HG03139 (cell line): ENCODE results near the gene MRNIP.
"Not testable (repeated sequence)": the region's sequence is repeated elsewhere in the genome, so short reads cannot be mapped to it uniquely, and the experiment has no call there.

Experiments used
- ATAC-seq: cut with Tn5 transposase; IDR thresholded peaks from one replicate; pipeline ENCODE4 v1.9.1; 2021; ENCODE audit not compliant: unreplicated experiment

The MRNIP gene

DNA sequence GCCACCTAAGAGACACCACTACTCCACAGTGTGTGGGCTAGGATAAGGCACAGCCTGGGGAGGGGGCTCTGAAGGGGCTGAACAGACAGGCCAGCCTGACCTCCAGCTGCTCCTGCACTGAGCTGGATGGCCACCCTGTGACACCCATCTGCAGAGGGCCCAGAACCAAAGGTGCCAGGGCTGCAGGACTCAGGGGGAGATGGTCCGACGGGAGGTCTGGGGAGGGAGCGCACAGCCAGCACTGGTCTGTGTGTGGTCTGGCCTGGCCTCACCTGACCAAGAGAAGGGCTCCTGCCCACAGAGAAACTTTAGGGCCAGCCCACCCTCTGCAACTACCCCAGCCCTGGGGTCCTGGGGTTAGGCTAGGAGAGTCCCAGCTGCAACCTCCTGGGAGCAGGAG, 64.0 kb downstream of the MRNIP start:
- ATAC-seq, result no peak

DNA sequence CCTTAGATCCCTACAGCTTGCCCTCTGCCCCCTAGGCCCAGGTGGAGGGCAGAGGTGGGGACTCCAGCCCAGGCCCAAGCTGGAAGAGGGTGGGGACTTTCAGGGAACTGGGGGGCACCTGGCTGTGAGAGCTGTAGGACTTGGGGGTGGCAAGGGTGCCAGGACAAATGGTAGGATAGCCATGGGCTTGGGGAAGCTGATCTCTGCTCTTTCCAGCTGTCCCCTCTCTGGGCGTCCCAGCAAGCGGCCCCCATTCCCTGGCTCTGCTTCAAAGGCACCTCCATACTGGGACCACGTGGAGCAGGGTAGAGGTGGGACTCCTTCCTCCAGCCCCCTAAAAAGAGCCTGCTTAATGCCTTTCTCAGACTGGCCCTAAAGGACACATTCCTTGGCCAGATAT, 64.4 kb downstream of the MRNIP start:
- no peak for ATAC-seq

DNA sequence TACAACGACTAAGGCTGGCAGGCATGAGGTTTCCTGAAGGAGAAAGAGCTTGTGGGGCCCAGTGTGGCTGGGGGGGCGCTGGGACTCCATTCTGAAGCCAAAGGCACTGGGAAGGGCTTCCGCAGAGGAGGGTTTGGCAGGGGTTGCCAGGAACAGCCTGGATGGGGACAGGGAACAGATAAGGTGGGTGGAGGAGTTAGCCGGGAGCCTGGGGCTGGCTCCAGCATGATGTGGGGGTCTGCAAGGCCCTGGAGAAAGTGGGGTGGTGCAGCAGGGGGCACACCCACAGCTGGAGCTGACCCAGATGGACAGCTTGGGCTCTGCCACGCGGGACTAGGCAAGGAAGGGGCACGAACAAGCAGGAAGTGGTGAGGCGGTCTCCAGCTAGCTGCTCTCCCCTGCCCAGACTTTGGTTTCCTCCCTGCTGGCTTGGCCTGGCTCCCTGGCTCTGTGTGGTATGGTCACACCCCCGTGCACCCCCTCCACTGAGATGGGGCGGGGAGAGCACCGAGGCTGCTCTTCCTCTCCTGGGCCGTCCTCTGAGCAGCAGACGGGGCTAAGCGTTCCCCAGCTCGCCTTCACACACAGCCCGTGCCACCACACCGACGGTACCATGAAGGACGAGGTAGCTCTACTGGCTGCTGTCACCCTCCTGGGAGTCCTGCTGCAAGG, 65.0 kb downstream of the MRNIP start, which contains the start of gene LTC4S:
Gene LTC4S (plus strand): TSS at position 519 of the 672 bp plus-strand sequence. CDS start 95 bp downstream, at position 614.
- ATAC-seq, result no peak

DNA sequence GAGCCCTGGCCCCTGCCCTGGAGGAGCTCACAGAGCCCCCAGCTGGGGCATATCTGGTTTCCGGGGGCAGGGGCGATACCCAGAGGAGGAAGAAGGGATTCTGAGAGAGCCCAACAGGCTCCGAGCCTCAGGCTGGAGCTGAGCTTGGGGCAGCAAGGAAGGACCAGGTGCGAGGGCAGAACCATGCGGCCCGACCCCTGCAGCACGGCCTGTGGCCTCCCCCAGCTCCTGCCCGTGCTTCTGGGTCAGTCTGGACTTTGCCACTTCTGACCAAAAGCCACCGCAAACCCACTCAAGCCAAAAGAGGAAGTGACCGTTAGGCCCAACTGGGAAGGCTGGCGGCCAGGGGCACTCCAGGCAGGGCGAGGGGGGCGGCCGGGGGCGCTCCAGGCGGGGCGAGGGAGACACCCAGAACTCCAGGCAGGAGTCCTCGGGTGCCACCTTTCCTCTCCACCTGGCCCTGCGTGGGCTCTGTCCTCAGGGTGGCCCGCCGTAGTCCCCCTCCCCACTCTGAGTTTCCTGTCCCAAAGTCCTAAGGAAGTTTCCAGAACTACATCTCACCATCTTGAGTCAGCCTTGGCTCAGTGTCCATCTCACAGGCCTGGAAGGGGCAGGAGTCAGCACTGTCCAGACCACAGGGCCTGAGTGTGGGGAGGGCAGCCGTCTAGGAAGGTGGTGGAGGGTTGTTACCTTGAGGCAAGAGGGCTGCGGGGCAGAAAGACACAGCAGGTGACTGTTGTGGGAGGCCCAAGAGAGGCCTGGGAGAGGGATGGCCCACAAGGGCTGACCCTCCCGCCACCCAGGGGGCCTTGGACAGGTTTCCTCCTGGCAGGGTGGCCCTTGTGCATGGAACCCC, 65.8 kb downstream of the MRNIP start:
- no peak for ATAC-seq

DNA sequence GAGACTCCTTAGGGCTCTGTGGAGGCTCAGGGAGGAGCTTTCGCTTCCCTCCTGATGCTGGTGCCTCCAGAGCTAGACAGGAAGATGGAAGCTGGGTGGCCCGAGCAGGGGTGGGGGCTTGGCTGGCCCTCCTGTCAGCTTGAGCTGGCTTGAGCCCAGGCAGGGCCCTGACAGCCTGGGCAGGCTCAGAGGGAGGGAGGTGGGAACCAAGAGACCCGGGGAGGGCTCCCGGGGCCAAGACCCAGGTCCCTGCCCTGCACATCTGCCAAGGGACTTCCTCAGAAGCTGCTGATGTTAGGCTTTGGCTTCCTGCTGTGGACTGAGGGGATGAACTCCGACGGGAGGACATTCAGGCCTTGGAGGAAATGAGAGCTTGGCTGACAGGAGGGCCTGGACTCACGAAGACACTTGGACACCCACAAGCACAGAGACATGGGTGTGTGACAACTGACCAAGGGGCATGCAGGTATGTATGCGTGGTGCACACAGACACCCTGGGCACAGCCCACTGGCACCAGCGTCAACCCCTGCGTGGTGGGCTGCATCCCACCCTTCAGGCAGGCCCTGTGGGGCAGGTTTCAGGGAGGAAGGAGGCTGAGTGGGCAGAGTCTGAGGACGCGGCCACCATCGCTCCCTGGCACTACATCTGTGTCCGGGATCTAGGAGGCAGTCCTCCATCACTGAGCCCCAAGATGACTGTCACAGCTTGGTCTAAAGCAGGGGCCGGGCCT, 66.6 kb downstream of the MRNIP start:
- ATAC-seq, result no peak

DNA sequence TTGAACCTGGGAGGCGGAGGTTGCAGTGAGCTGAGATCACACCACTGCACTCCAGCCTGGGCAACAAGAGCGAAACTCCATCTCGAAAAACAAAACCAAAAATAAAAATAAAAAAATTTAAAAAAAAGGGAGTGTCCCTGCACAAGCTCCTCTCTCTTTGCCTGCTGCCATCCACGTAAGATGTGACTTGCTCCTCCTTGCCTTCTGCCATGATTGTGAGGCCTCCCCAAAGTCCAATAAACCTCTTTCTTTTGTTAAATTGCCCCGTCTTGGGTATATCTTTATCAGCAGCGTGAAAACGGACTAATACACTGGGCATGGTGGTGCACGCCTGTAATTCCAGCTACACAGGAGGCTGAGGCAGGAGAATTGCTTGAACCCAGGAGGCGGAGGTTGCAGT, 69.3 kb downstream of the MRNIP start:
- not testable (repeated sequence) for ATAC-seq

DNA sequence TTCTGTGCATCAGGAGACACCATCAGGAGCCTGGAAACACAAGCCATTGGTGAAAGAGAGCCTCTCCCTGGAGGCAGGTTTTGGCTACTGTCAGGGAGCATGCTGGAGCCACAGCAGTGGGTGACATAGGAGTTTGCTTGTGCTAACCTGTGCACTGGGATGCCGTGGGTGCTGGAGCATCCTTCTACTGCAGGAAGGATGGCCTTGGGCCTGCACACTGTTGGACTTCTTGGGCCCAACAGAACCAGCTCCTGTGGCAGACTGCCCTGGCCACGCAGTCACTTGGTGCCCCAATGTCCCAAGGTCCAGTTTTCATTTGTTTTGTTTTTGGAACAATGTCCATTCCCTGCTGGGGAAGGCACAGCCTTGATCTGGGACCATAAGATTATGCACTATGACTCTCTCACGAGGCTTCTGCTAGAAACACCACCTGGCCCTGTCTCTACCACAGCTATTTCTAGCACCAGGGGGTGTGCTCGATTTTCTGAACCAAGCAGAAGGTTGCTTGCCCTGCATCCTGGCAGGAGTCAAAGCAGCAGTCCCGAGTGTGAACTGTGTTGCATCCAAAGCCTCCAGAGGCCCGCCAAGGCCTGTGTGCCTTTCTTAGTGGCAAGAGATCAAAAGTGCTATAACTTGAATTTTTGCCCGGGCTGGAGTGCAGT, 70.3 kb downstream of the MRNIP start:
- ATAC-seq, result no peak
